ENCODE measurements around the gene AAGAB.

AAGAB gene

DNA sequence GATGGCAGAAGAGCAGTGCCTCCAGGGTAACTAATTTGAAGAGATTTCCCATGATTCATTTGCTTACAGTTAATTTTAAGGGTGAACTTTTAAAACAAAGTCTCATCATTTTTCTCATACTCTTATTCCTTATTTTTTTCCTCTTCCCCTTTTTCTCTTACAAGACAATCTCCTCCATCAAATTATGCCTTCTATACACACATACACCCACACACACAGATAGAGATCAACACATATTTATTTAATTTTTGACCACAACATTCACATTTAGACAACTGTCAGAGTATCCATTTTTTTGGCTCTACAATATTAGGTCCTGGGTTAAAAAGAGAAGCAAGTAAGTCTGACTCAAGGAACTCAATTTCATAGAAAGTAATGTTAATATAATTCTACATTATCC lies 37.6 kb downstream of the AAGAB start:
- DNase-seq (ENCODE audit: insufficient read length, low spot score) = no peak
- TF ChIP-seq POLR2AphosphoS5 (IDR thresholded peaks at IDR 0.05; ENCODE audit: low read depth, low read length) = no peak
- no peak for FAIRE-seq

GRCh38 chr15:67215102-67215501 lies 39.4 kb downstream of the AAGAB start:
- TF ChIP-seq PAX5 (IDR thresholded peaks at IDR 0.05; ENCODE audit: insufficient read depth, low read length, severe bottlenecking) = no peak
- TF ChIP-seq POLR2AphosphoS5 (IDR thresholded peaks at IDR 0.05; ENCODE audit: low read depth, low read length) = no peak
- TF ChIP-seq POU2F2 (IDR thresholded peaks at IDR 0.05; ENCODE audit: low read depth, low read length) = no peak
- no peak for TF ChIP-seq POLR2A (IDR thresholded peaks at IDR 0.05; ENCODE audit: low read depth, low read length)
- TF ChIP-seq TAF1 (IDR thresholded peaks at IDR 0.05; ENCODE audit: low read depth, low read length) = no peak
- TF ChIP-seq SPI1 (IDR thresholded peaks at IDR 0.05; ENCODE audit: low read depth, low read length) = no peak
- FAIRE-seq (peak; percentile 16), DNase-seq (ENCODE audit: insufficient read length, low spot score) (no peak)

- TF ChIP-seq TAF1 (IDR thresholded peaks at IDR 0.05; ENCODE audit: low read depth, low read length) = no peak
- TF ChIP-seq PAX5 (IDR thresholded peaks at IDR 0.05; ENCODE audit: insufficient read depth, low read length, severe bottlenecking) = no peak
- no peak for TF ChIP-seq POLR2AphosphoS5 (IDR thresholded peaks at IDR 0.05; ENCODE audit: low read depth, low read length)
- TF ChIP-seq POU2F2 (IDR thresholded peaks at IDR 0.05; ENCODE audit: low read depth, low read length) = no peak
- TF ChIP-seq SPI1 (IDR thresholded peaks at IDR 0.05; ENCODE audit: low read depth, low read length) = no peak
- TF ChIP-seq POLR2A (IDR thresholded peaks at IDR 0.05; ENCODE audit: low read depth, low read length) = no peak
- no peak for FAIRE-seq
- DNase-seq (ENCODE audit: insufficient read length, low spot score) = no peak
Measured at GRCh38 chr15:67212684-67213367, 41.6 kb downstream of the AAGAB start.

DNA sequence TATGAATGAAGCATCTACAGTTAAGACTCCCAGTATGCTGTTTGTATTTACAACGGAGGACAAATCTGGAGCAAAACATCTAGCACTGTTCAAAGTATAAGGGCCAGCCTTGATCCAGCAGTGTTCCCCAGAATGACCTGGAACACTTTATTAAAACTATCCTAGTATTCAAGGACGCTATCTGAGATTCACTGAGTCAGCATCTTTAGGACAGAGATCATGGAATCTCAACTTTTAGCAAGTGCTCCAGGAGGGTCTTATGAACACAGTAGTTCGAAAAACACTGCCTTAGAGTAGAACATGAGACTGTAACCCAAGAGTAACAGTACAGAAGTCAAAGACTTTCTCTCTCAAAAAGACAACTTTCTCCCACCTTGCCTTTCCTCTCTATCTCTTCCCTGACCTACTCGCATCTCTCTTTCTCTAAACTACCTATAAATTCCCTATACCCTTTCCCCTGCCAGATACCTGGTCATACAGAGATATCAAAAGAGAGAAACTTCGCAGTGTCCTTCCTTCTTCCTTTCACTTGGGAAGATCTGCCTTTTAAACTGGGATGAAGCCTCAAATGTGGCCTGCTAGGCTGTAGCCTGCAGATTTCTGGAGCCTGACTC lies 43.8 kb downstream of the AAGAB start:
- TF ChIP-seq POU2F2 (IDR thresholded peaks at IDR 0.05; ENCODE audit: low read depth, low read length) (no peak), POLR2AphosphoS5 (IDR thresholded peaks at IDR 0.05; ENCODE audit: low read depth, low read length) (no peak), POLR2A (IDR thresholded peaks at IDR 0.05; ENCODE audit: low read depth, low read length) (no peak), TAF1 (IDR thresholded peaks at IDR 0.05; ENCODE audit: low read depth, low read length) (no peak), SPI1 (IDR thresholded peaks at IDR 0.05; ENCODE audit: low read depth, low read length) (no peak), PAX5 (IDR thresholded peaks at IDR 0.05; ENCODE audit: insufficient read depth, low read length, severe bottlenecking) (no peak)
- FAIRE-seq (no peak), DNase-seq (ENCODE audit: insufficient read length, low spot score) (no peak)

DNA sequence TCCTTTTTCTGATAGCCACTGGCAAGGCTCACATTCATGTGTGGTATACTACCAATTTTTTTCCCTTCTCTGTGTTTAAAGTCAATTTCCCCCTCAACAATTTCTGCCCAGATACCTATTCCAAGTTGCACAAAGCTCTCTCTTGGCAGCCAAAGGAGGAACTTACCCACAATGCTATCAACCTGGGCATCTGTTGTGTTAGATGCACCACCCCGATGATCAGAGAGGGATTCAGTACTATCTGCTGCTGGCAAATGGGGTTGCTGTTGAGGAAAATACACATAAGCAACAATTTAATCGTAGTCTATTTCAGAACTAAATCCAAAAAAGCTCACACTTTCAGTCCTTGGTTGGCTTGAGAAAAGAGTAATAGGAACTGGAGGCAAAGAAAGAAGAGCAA lies 46.1 kb downstream of the AAGAB start:
- FAIRE-seq (peak; percentile 47), DNase-seq (ENCODE audit: insufficient read length, low spot score) (no peak)
- TF ChIP-seq SPI1 (IDR thresholded peaks at IDR 0.05; ENCODE audit: low read depth, low read length) (no peak), PAX5 (IDR thresholded peaks at IDR 0.05; ENCODE audit: insufficient read depth, low read length, severe bottlenecking) (no peak), POLR2A (IDR thresholded peaks at IDR 0.05; ENCODE audit: low read depth, low read length) (no peak), POLR2AphosphoS5 (IDR thresholded peaks at IDR 0.05; ENCODE audit: low read depth, low read length) (no peak), POU2F2 (IDR thresholded peaks at IDR 0.05; ENCODE audit: low read depth, low read length) (no peak), TAF1 (IDR thresholded peaks at IDR 0.05; ENCODE audit: low read depth, low read length) (no peak)

GRCh38 chr15:67207555-67208207 lies 46.8 kb downstream of the AAGAB start:
- TF ChIP-seq PAX5 (IDR thresholded peaks at IDR 0.05; ENCODE audit: insufficient read depth, low read length, severe bottlenecking) (no peak), POLR2A (IDR thresholded peaks at IDR 0.05; ENCODE audit: low read depth, low read length) (no peak), POU2F2 (IDR thresholded peaks at IDR 0.05; ENCODE audit: low read depth, low read length) (no peak), POLR2AphosphoS5 (IDR thresholded peaks at IDR 0.05; ENCODE audit: low read depth, low read length) (no peak), TAF1 (IDR thresholded peaks at IDR 0.05; ENCODE audit: low read depth, low read length) (no peak), SPI1 (IDR thresholded peaks at IDR 0.05; ENCODE audit: low read depth, low read length) (no peak)
- FAIRE-seq (no peak), DNase-seq (ENCODE audit: insufficient read length, low spot score) (no peak)

DNA sequence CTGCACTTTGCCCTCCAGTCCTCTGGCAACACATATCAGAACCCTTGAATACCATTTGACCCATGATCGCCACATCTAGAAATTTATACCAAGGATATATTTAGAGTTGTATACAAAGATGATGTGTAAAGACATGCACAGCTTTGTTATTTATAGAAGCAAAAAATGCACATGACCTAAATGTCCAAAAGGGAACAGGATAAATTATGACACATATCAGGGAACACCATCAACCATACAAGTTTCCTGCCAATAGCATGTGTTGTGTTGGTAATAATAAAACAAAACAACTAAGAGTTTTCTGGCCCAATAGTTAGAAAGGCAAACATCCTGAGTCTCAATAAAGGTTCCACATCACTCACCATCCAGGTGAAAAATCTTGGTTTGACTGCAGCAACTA lies 51.5 kb downstream of the AAGAB start:
- DNase-seq (ENCODE audit: insufficient read length, low spot score) (no peak), FAIRE-seq (no peak)
- TF ChIP-seq TAF1 (IDR thresholded peaks at IDR 0.05; ENCODE audit: low read depth, low read length) = no peak
- TF ChIP-seq PAX5 (IDR thresholded peaks at IDR 0.05; ENCODE audit: insufficient read depth, low read length, severe bottlenecking) = no peak
- TF ChIP-seq SPI1 (IDR thresholded peaks at IDR 0.05; ENCODE audit: low read depth, low read length) = no peak
- TF ChIP-seq POLR2A (IDR thresholded peaks at IDR 0.05; ENCODE audit: low read depth, low read length) = no peak
- TF ChIP-seq POLR2AphosphoS5 (IDR thresholded peaks at IDR 0.05; ENCODE audit: low read depth, low read length) = no peak
- no peak for TF ChIP-seq POU2F2 (IDR thresholded peaks at IDR 0.05; ENCODE audit: low read depth, low read length)

DNA sequence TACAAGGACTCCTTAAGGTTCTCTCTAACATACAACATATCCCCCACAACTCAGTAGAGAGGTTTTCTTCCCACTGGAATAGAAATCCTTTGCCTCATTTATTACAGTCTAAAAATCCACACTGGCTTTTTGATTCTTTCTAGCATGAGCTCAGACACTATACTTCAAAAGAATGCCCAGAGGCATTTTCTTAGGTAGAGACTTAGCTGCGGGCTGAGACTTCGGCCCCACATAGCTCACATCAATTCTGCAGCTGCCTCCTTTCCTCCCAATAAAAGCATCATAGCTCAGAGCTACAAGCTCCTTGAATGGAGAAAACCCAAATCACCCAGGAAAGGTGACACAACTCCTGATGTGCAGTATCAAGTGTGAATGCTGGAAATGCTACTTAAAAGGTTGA lies 52.4 kb downstream of the AAGAB start:
- DNase-seq (ENCODE audit: insufficient read length, low spot score) (no peak), FAIRE-seq (no peak)
- TF ChIP-seq POU2F2 (IDR thresholded peaks at IDR 0.05; ENCODE audit: low read depth, low read length) = no peak
- no peak for TF ChIP-seq POLR2A (IDR thresholded peaks at IDR 0.05; ENCODE audit: low read depth, low read length)
- TF ChIP-seq POLR2AphosphoS5 (IDR thresholded peaks at IDR 0.05; ENCODE audit: low read depth, low read length) = no peak
- TF ChIP-seq SPI1 (IDR thresholded peaks at IDR 0.05; ENCODE audit: low read depth, low read length) = no peak
- TF ChIP-seq TAF1 (IDR thresholded peaks at IDR 0.05; ENCODE audit: low read depth, low read length) = no peak
- no peak for TF ChIP-seq PAX5 (IDR thresholded peaks at IDR 0.05; ENCODE audit: insufficient read depth, low read length, severe bottlenecking)

DNA sequence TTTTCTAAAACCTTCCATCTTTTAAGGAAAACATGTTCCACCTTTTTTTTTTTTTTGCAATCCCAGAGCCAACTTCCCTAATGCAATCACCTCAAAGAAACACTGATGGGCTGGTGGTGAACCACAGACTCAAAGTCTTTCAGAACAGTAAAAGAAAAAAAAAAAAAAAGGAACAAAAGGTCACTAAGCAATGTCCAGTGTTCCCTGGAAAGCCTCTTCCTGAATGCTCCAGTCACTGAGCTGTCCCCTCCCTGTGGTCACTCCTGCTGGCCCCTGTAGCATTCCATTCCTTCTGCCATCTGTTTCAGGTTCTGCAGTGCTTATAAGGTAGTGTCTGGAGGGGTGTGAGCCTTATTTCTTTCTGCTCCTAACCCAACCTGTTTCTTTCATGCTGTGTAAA lies 53.3 kb downstream of the AAGAB start:
- no peak for DNase-seq (ENCODE audit: insufficient read length, low spot score)
- TF ChIP-seq TAF1 (IDR thresholded peaks at IDR 0.05; ENCODE audit: low read depth, low read length) = no peak
- TF ChIP-seq POLR2A (IDR thresholded peaks at IDR 0.05; ENCODE audit: low read depth, low read length) = no peak
- no peak; the same call in 1 of the 2 replicates for TF ChIP-seq POLR2AphosphoS5 (IDR thresholded peaks at IDR 0.05; ENCODE audit: low read depth, low read length)
- TF ChIP-seq SPI1 (IDR thresholded peaks at IDR 0.05; ENCODE audit: low read depth, low read length) = no peak
- no peak for TF ChIP-seq PAX5 (IDR thresholded peaks at IDR 0.05; ENCODE audit: insufficient read depth, low read length, severe bottlenecking)
- TF ChIP-seq POU2F2 (IDR thresholded peaks at IDR 0.05; ENCODE audit: low read depth, low read length) = no peak
- FAIRE-seq = no peak

All from GM12891 (cell line).